ENCODE results near the gene UFM1.
"Not testable (repeated sequence)": the region's sequence is repeated elsewhere in the genome, so short reads cannot be mapped to it uniquely, and the experiment has no call there.

Gene UFM1

DNA sequence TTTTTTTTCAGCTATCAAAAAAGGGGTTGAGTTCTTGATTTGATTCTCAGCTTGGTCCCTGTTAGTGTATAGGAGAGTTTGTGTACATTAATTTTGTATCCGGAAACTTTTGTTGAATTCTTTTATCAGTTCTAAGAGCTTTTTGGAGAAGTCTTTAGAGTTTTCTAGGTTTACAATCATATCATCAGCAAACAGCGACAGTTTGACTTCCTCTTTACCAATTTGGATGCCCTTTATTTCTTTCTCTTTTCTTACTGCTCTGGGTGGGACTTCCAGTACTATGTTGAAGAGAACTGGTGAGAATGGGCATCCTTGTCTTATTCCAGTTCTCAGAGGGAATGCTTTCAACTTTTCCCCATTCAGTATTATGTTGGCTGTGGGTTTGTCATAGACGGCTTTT, 20.4 kb downstream of the UFM1 start:
- not testable (repeated sequence) for H3K36me3 Mint-ChIP-seq (ENCODE audit: insufficient read depth); H3K4me3 Mint-ChIP-seq; H3K27ac Mint-ChIP-seq (ENCODE audit: low read depth); H3K4me1 Mint-ChIP-seq; DNase-seq (ENCODE audit: low spot score in 2 of 2); ATAC-seq (replicated peaks; ENCODE audit: extremely low read depth, poor library complexity, severe bottlenecking); H3K9me3 Mint-ChIP-seq
- peaks cover 48% of the 10 kb centered on the region for H3K27me3 Mint-ChIP-seq

- no peaks in the 10 kb centered on the region for H3K36me3 Mint-ChIP-seq (ENCODE audit: insufficient read depth)
- no peaks in the 10 kb centered on the region for H3K4me1 Mint-ChIP-seq
- H3K9me3 Mint-ChIP-seq = no peaks in the 10 kb centered on the region
- H3K4me3 Mint-ChIP-seq = no peak overlapping the region
- no peak overlapping the region for H3K27ac Mint-ChIP-seq (ENCODE audit: low read depth)
- H3K27me3 Mint-ChIP-seq = peaks cover 76% of the 10 kb centered on the region
- no peak for ATAC-seq (replicated peaks; ENCODE audit: extremely low read depth, poor library complexity, severe bottlenecking)
- DNase-seq (ENCODE audit: low spot score in 2 of 2) = no peak
These were observed 23.3 kb downstream of the UFM1 start for GRCh38 chr13:38372820-38373383.

DNA sequence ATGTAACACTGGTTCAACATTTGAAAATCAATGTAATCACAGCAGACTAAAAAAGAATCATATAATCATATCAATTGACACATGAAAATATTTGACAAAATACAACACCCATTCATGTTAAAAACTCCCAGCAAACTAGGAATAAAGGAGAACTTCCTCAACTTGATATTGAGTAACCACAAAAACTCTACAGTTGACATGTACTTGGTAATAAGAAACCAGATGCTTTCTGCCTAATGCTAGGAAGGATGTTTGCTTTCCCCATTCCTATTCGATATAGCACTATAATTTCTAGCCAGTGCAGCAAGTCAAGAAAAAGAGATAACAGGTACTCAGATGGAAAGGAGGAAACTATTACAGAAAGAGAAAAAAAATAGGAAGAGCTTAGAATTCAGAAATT, 26.9 kb downstream of the UFM1 start:
- no peaks in the 10 kb centered on the region for H3K36me3 Mint-ChIP-seq (ENCODE audit: insufficient read depth)
- H3K27me3 Mint-ChIP-seq = peaks cover 86% of the 10 kb centered on the region
- ATAC-seq (replicated peaks; ENCODE audit: extremely low read depth, poor library complexity, severe bottlenecking) = no peak
- no peak for DNase-seq (ENCODE audit: low spot score in 2 of 2)
- H3K27ac Mint-ChIP-seq (ENCODE audit: low read depth) = no peak overlapping the region
- no peak overlapping the region for H3K4me3 Mint-ChIP-seq
- no peaks in the 10 kb centered on the region for H3K4me1 Mint-ChIP-seq
- no peaks in the 10 kb centered on the region for H3K9me3 Mint-ChIP-seq

- no peaks in the 10 kb centered on the region for H3K36me3 Mint-ChIP-seq (ENCODE audit: insufficient read depth)
- H3K4me3 Mint-ChIP-seq = no peak overlapping the region
- peaks cover 37% of the 10 kb centered on the region for H3K27me3 Mint-ChIP-seq
- no peak for DNase-seq (ENCODE audit: low spot score in 2 of 2)
- no peak overlapping the region for H3K27ac Mint-ChIP-seq (ENCODE audit: low read depth)
- no peaks in the 10 kb centered on the region for H3K4me1 Mint-ChIP-seq
- no peak for ATAC-seq (replicated peaks; ENCODE audit: extremely low read depth, poor library complexity, severe bottlenecking)
- H3K9me3 Mint-ChIP-seq = no peaks in the 10 kb centered on the region
These were observed 32.2 kb downstream of the UFM1 start for GRCh38 chr13:38381890-38382289.

GRCh38 chr13:38382946-38383345, 33.3 kb downstream of the UFM1 start:
- Mint-ChIP-seq H3K27me3 (peaks cover 26% of the 10 kb centered on the region), H3K36me3 (ENCODE audit: insufficient read depth) (no peaks in the 10 kb centered on the region), H3K4me1 (no peaks in the 10 kb centered on the region), H3K4me3 (no peak overlapping the region), H3K27ac (ENCODE audit: low read depth) (no peak overlapping the region), H3K9me3 (no peaks in the 10 kb centered on the region)
- ATAC-seq (replicated peaks; ENCODE audit: extremely low read depth, poor library complexity, severe bottlenecking) (no peak), DNase-seq (ENCODE audit: low spot score in 2 of 2) (no peak)

GRCh38 chr13:38384171-38384570, 34.5 kb downstream of the UFM1 start:
- Mint-ChIP-seq H3K27ac (ENCODE audit: low read depth) (no peak overlapping the region), H3K9me3 (no peaks in the 10 kb centered on the region), H3K4me3 (no peak overlapping the region), H3K36me3 (ENCODE audit: insufficient read depth) (no peaks in the 10 kb centered on the region), H3K27me3 (peaks cover 19% of the 10 kb centered on the region), H3K4me1 (no peaks in the 10 kb centered on the region)
- ATAC-seq (replicated peaks; ENCODE audit: extremely low read depth, poor library complexity, severe bottlenecking) (no peak), DNase-seq (ENCODE audit: low spot score in 2 of 2) (no peak)

GRCh38 chr13:38385153-38385891, 35.7 kb downstream of the UFM1 start:
- no peaks in the 10 kb centered on the region for H3K9me3 Mint-ChIP-seq
- no peak overlapping the region for H3K4me3 Mint-ChIP-seq
- H3K27me3 Mint-ChIP-seq = peaks cover 9% of the 10 kb centered on the region
- H3K27ac Mint-ChIP-seq (ENCODE audit: low read depth) = no peak overlapping the region
- ATAC-seq (replicated peaks; ENCODE audit: extremely low read depth, poor library complexity, severe bottlenecking) (no peak), DNase-seq (ENCODE audit: low spot score in 2 of 2) (no peak)
- H3K36me3 Mint-ChIP-seq (ENCODE audit: insufficient read depth) = no peaks in the 10 kb centered on the region
- H3K4me1 Mint-ChIP-seq = no peaks in the 10 kb centered on the region

- no peak for DNase-seq (ENCODE audit: low spot score in 2 of 2)
- Mint-ChIP-seq H3K36me3 (ENCODE audit: insufficient read depth) (no peaks in the 10 kb centered on the region), H3K4me1 (no peaks in the 10 kb centered on the region), H3K27ac (ENCODE audit: low read depth) (no peak overlapping the region), H3K4me3 (no peak overlapping the region), H3K9me3 (peaks cover 3% of the 10 kb centered on the region), H3K27me3 (no peaks in the 10 kb centered on the region)
- ATAC-seq (replicated peaks; ENCODE audit: extremely low read depth, poor library complexity, severe bottlenecking) = no peak
These were observed 36.8 kb downstream of the UFM1 start for GRCh38 chr13:38386421-38386820.

- H3K4me3 Mint-ChIP-seq = no peak overlapping the region
- H3K27ac Mint-ChIP-seq (ENCODE audit: low read depth) = no peak overlapping the region
- peaks cover 6% of the 10 kb centered on the region for H3K9me3 Mint-ChIP-seq
- H3K36me3 Mint-ChIP-seq (ENCODE audit: insufficient read depth) = no peaks in the 10 kb centered on the region
- H3K27me3 Mint-ChIP-seq = no peaks in the 10 kb centered on the region
- DNase-seq (ENCODE audit: low spot score in 2 of 2) (no peak), ATAC-seq (replicated peaks; ENCODE audit: extremely low read depth, poor library complexity, severe bottlenecking) (no peak)
- H3K4me1 Mint-ChIP-seq = no peaks in the 10 kb centered on the region
These were observed 41.7 kb downstream of the UFM1 start for GRCh38 chr13:38391341-38391740.

- no peaks in the 10 kb centered on the region for H3K27me3 Mint-ChIP-seq
- no peak overlapping the region for H3K4me3 Mint-ChIP-seq
- ATAC-seq (replicated peaks; ENCODE audit: extremely low read depth, poor library complexity, severe bottlenecking) (no peak), DNase-seq (ENCODE audit: low spot score in 2 of 2) (no peak)
- H3K4me1 Mint-ChIP-seq = no peaks in the 10 kb centered on the region
- H3K9me3 Mint-ChIP-seq = peaks cover 6% of the 10 kb centered on the region
- no peaks in the 10 kb centered on the region for H3K36me3 Mint-ChIP-seq (ENCODE audit: insufficient read depth)
- H3K27ac Mint-ChIP-seq (ENCODE audit: low read depth) = no peak overlapping the region
These were observed 45.3 kb downstream of the UFM1 start for GRCh38 chr13:38394777-38395496.

DNA sequence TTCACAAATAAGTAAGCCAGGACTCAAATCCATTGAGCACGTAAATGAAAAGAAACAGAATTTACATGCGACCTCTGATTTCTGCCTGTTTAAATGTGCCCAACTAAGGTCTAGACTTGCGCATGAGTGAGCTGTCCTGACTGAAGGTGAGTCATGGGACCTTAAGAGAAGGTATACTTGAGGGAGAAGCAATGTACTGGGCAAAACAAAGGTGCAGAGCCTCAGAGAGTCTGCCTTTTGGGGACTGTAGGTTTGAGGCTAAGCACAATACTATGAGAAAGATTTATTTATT, 45.8 kb downstream of the UFM1 start:
- Mint-ChIP-seq H3K9me3 (peaks cover 6% of the 10 kb centered on the region), H3K4me1 (no peaks in the 10 kb centered on the region), H3K4me3 (no peak overlapping the region), H3K27ac (ENCODE audit: low read depth) (no peak overlapping the region), H3K27me3 (no peaks in the 10 kb centered on the region), H3K36me3 (ENCODE audit: insufficient read depth) (no peaks in the 10 kb centered on the region)
- ATAC-seq (replicated peaks; ENCODE audit: extremely low read depth, poor library complexity, severe bottlenecking) (no peak), DNase-seq (ENCODE audit: low spot score in 2 of 2) (no peak)

GRCh38 chr13:38398711-38399493, 49.3 kb downstream of the UFM1 start:
- H3K36me3 Mint-ChIP-seq (ENCODE audit: insufficient read depth) = no peaks in the 10 kb centered on the region
- DNase-seq (ENCODE audit: low spot score in 2 of 2) (no peak), ATAC-seq (replicated peaks; ENCODE audit: extremely low read depth, poor library complexity, severe bottlenecking) (no peak)
- no peak overlapping the region for H3K4me3 Mint-ChIP-seq
- no peaks in the 10 kb centered on the region for H3K4me1 Mint-ChIP-seq
- no peaks in the 10 kb centered on the region for H3K9me3 Mint-ChIP-seq
- no peak overlapping the region for H3K27ac Mint-ChIP-seq (ENCODE audit: low read depth)
- no peaks in the 10 kb centered on the region for H3K27me3 Mint-ChIP-seq
